ENCODE data around the gene ALK.

The ALK gene

GRCh38 chr2:29444150-29444549, 477.2 kb downstream of the ALK start:
- H3K4me1 ChIP-seq (ENCODE audit: control insufficient read depth, insufficient read depth, low read length), result no peaks in the 10 kb centered on the region
- H3K27me3 ChIP-seq (ENCODE audit: control insufficient read depth, insufficient read depth, low read length), result no peaks in the 10 kb centered on the region
- H3K27ac ChIP-seq (ENCODE audit: low read depth, low read length), result no peak overlapping the region
- no peak overlapping the region for H3K4me3 ChIP-seq (ENCODE audit: low read length)
- no peaks in the 10 kb centered on the region for H3K36me3 ChIP-seq (ENCODE audit: control insufficient read depth, insufficient read depth, low read length)
- H3K9ac ChIP-seq (ENCODE audit: low read length), result no peak overlapping the region

- Histone ChIP-seq H3K36me3 (ENCODE audit: control insufficient read depth, insufficient read depth, low read length) (no peaks in the 10 kb centered on the region), H3K27ac (ENCODE audit: low read depth, low read length) (no peak overlapping the region), H3K9ac (ENCODE audit: low read length) (no peak overlapping the region), H3K4me3 (ENCODE audit: low read length) (no peak overlapping the region), H3K4me1 (ENCODE audit: control insufficient read depth, insufficient read depth, low read length) (no peaks in the 10 kb centered on the region), H3K27me3 (ENCODE audit: control insufficient read depth, insufficient read depth, low read length) (no peaks in the 10 kb centered on the region)
Measured at GRCh38 chr2:29443627-29444026, 477.8 kb downstream of the ALK start.

GRCh38 chr2:29443151-29443550, 478.2 kb downstream of the ALK start:
- Histone ChIP-seq H3K27me3 (ENCODE audit: control insufficient read depth, insufficient read depth, low read length) (no peaks in the 10 kb centered on the region), H3K9ac (ENCODE audit: low read length) (no peak overlapping the region), H3K36me3 (ENCODE audit: control insufficient read depth, insufficient read depth, low read length) (no peaks in the 10 kb centered on the region), H3K27ac (ENCODE audit: low read depth, low read length) (no peak overlapping the region), H3K4me1 (ENCODE audit: control insufficient read depth, insufficient read depth, low read length) (no peaks in the 10 kb centered on the region), H3K4me3 (ENCODE audit: low read length) (no peak overlapping the region)

GRCh38 chr2:29440921-29441623, 480.3 kb downstream of the ALK start:
- H3K9ac ChIP-seq (ENCODE audit: low read length), result no peak overlapping the region
- no peaks in the 10 kb centered on the region for H3K36me3 ChIP-seq (ENCODE audit: control insufficient read depth, insufficient read depth, low read length)
- no peak overlapping the region for H3K4me3 ChIP-seq (ENCODE audit: low read length)
- no peaks in the 10 kb centered on the region for H3K4me1 ChIP-seq (ENCODE audit: control insufficient read depth, insufficient read depth, low read length)
- H3K27ac ChIP-seq (ENCODE audit: low read depth, low read length), result no peak overlapping the region
- H3K27me3 ChIP-seq (ENCODE audit: control insufficient read depth, insufficient read depth, low read length), result no peaks in the 10 kb centered on the region

- Histone ChIP-seq H3K27me3 (ENCODE audit: control insufficient read depth, insufficient read depth, low read length) (no peaks in the 10 kb centered on the region), H3K9ac (ENCODE audit: low read length) (no peak overlapping the region), H3K27ac (ENCODE audit: low read depth, low read length) (no peak overlapping the region), H3K4me3 (ENCODE audit: low read length) (no peak overlapping the region), H3K4me1 (ENCODE audit: control insufficient read depth, insufficient read depth, low read length) (no peaks in the 10 kb centered on the region), H3K36me3 (ENCODE audit: control insufficient read depth, insufficient read depth, low read length) (no peaks in the 10 kb centered on the region)
Measured at GRCh38 chr2:29433920-29434319, 487.5 kb downstream of the ALK start.

GRCh38 chr2:29433128-29433527, 488.3 kb downstream of the ALK start:
- Histone ChIP-seq H3K36me3 (ENCODE audit: control insufficient read depth, insufficient read depth, low read length) (no peaks in the 10 kb centered on the region), H3K9ac (ENCODE audit: low read length) (no peak overlapping the region), H3K27me3 (ENCODE audit: control insufficient read depth, insufficient read depth, low read length) (no peaks in the 10 kb centered on the region)

GRCh38 chr2:29431485-29431884, 489.9 kb downstream of the ALK start:
- H3K4me3 ChIP-seq (ENCODE audit: low read length), result no peak overlapping the region
- H3K36me3 ChIP-seq (ENCODE audit: control insufficient read depth, insufficient read depth, low read length), result no peaks in the 10 kb centered on the region
- H3K9ac ChIP-seq (ENCODE audit: low read length), result no peak overlapping the region
- H3K27ac ChIP-seq (ENCODE audit: low read depth, low read length), result no peak overlapping the region
- H3K4me1 ChIP-seq (ENCODE audit: control insufficient read depth, insufficient read depth, low read length), result no peaks in the 10 kb centered on the region
- no peaks in the 10 kb centered on the region for H3K27me3 ChIP-seq (ENCODE audit: control insufficient read depth, insufficient read depth, low read length)

More at GRCh38 chr2:29433128-29433527, 488.3 kb downstream of the ALK start:
- H3K4me1 ChIP-seq (ENCODE audit: control insufficient read depth, insufficient read depth, low read length), result no peaks in the 10 kb centered on the region
- H3K4me3 ChIP-seq (ENCODE audit: low read length), result no peak overlapping the region
- H3K27ac ChIP-seq (ENCODE audit: low read depth, low read length), result no peak overlapping the region

GRCh38 chr2:29430382-29431112, 490.8 kb downstream of the ALK start:
- Histone ChIP-seq H3K27me3 (ENCODE audit: control insufficient read depth, insufficient read depth, low read length) (no peaks in the 10 kb centered on the region), H3K9ac (ENCODE audit: low read length) (no peak overlapping the region), H3K27ac (ENCODE audit: low read depth, low read length) (no peak overlapping the region), H3K4me1 (ENCODE audit: control insufficient read depth, insufficient read depth, low read length) (no peaks in the 10 kb centered on the region), H3K36me3 (ENCODE audit: control insufficient read depth, insufficient read depth, low read length) (no peaks in the 10 kb centered on the region), H3K4me3 (ENCODE audit: low read length) (no peak overlapping the region)

GRCh38 chr2:29426354-29426753, 495.0 kb downstream of the ALK start:
- no peak overlapping the region for H3K9ac ChIP-seq (ENCODE audit: low read length)
- H3K36me3 ChIP-seq (ENCODE audit: control insufficient read depth, insufficient read depth, low read length), result no peaks in the 10 kb centered on the region
- H3K27me3 ChIP-seq (ENCODE audit: control insufficient read depth, insufficient read depth, low read length), result no peaks in the 10 kb centered on the region
- no peak overlapping the region for H3K27ac ChIP-seq (ENCODE audit: low read depth, low read length)
- H3K4me1 ChIP-seq (ENCODE audit: control insufficient read depth, insufficient read depth, low read length), result no peaks in the 10 kb centered on the region
- H3K4me3 ChIP-seq (ENCODE audit: low read length), result no peak overlapping the region

- no peaks in the 10 kb centered on the region for H3K27me3 ChIP-seq (ENCODE audit: control insufficient read depth, insufficient read depth, low read length)
- no peak overlapping the region for H3K4me3 ChIP-seq (ENCODE audit: low read length)
- H3K27ac ChIP-seq (ENCODE audit: low read depth, low read length), result no peak overlapping the region
- H3K4me1 ChIP-seq (ENCODE audit: control insufficient read depth, insufficient read depth, low read length), result no peaks in the 10 kb centered on the region
- no peaks in the 10 kb centered on the region for H3K36me3 ChIP-seq (ENCODE audit: control insufficient read depth, insufficient read depth, low read length)
- no peak overlapping the region for H3K9ac ChIP-seq (ENCODE audit: low read length)
Measured at GRCh38 chr2:29425866-29426265, 495.5 kb downstream of the ALK start.

- H3K9ac ChIP-seq (ENCODE audit: low read length), result no peak overlapping the region
- no peaks in the 10 kb centered on the region for H3K36me3 ChIP-seq (ENCODE audit: control insufficient read depth, insufficient read depth, low read length)
- H3K27ac ChIP-seq (ENCODE audit: low read depth, low read length), result no peak overlapping the region
- no peak overlapping the region for H3K4me3 ChIP-seq (ENCODE audit: low read length)
- no peaks in the 10 kb centered on the region for H3K4me1 ChIP-seq (ENCODE audit: control insufficient read depth, insufficient read depth, low read length)
- no peaks in the 10 kb centered on the region for H3K27me3 ChIP-seq (ENCODE audit: control insufficient read depth, insufficient read depth, low read length)
Measured at GRCh38 chr2:29423061-29423666, 498.2 kb downstream of the ALK start.

GRCh38 chr2:29420999-29421782, 500.2 kb downstream of the ALK start:
- Histone ChIP-seq H3K9ac (ENCODE audit: low read length) (no peak overlapping the region), H3K4me1 (ENCODE audit: control insufficient read depth, insufficient read depth, low read length) (no peaks in the 10 kb centered on the region), H3K27ac (ENCODE audit: low read depth, low read length) (no peak overlapping the region), H3K36me3 (ENCODE audit: control insufficient read depth, insufficient read depth, low read length) (no peaks in the 10 kb centered on the region), H3K4me3 (ENCODE audit: low read length) (no peak overlapping the region), H3K27me3 (ENCODE audit: control insufficient read depth, insufficient read depth, low read length) (no peaks in the 10 kb centered on the region)
